Pancreas (tissue), 10 donors: ENCODE data around the gene LNPK. TPM values are rescaled to one million over a fixed set of nuclear protein-coding genes. Genes with fewer than 3 reads are reported as not detected.

Experiments
- ATAC-seq, 4 donors: fragments of 200-7000 bp; cut with Tn5 transposase; one replicate each; pipeline versions ENCODE4 v1.8.0 to v1.9.1; 2020; ENCODE audit warnings: mild to moderate bottlenecking in 4 of 4, moderate library complexity in 4 of 4
- DNase-seq, 6 donors: peaks; one replicate each; pipeline ENCODE4 v3.0.0-alpha.2; 2020
- FAIRE-seq: peaks from 2 replicates; lab custom pipeline; 2012; peaks lifted over from hg19 to GRCh38; lab: Jason Lieb, UNC
- H3K27ac ChIP-seq, 4 donors: fragments of 200-600 bp; sonication (generic); 1 replicate in 3 of 4; 2 replicates in 1 of 4; pipeline versions ENCODE4 v1.5.0 to v1.8.0; 2020
- H3K27me3 ChIP-seq, 4 donors: fragments of 200-600 bp; one replicate each; pipeline ENCODE4 v1.8.0; 2021
- H3K36me3 ChIP-seq, 3 donors: fragments of 200-600 bp; sonication (generic) in 1 of 3; one replicate each; pipeline versions ENCODE4 v1.5.0 to v1.8.0; 2020 to 2021
- H3K4me1 ChIP-seq, 3 donors: fragments of 200-600 bp; one replicate each; pipeline ENCODE4 v1.8.0; 2021
- H3K4me3 ChIP-seq, 4 donors: fragments of 200-600 bp; sonication (generic) in 2 of 4; one replicate each; pipeline versions ENCODE4 v1.5.0 to v1.8.0; 2020 to 2021
- H3K9me3 ChIP-seq, 4 donors: fragments of 200-600 bp; one replicate each; pipeline ENCODE4 v1.8.0; 2021
- WGBS, 2 donors: extraction: QIAGEN DNeasy Blood & Tissue Kit; methylation state at CpG; one replicate each; pipeline ENCODE4 v1.1.7; 2013; 5-methylcytosine and 5-hydroxymethylcytosine counted together
- intact Hi-C, 3 donors: fragments of 100-400 bp; cut with DNase I; formaldehyde crosslinking; loops; one replicate each; pipeline versions ENCODE4 v1.11.1 to v1.14.2; 2022
- polyA plus RNA-seq, 2 donors: library from polyadenylated mRNA; stranded (reverse); fragments of 200-250 nt; gene quantifications; one replicate each; pipeline ENCODE4 v1.2.3, GENCODE V29; 2013
- total RNA-seq, 6 donors: library from RNA; stranded (reverse); fragmentation: NEBNext Ultra II Directional in 4 of 6; extraction: Animal tissue kit (Norgen Biotek cat#: 25700) in 4 of 6; gene quantifications; one replicate each; pipeline versions ENCODE4 v1.2.1 to v1.2.4, GENCODE V29; 2021 to 2023
- TF ChIP-seq, protein P1 (sequence below), 4 donors: fragments of 200-600 bp; sonication (generic) in 3 of 4; IDR thresholded peaks; one replicate each; pipeline versions ENCODE4 v1.5.0 to v1.8.0; 2021; ENCODE audit warnings: antibody characterized with exemption in 4 of 4
- donor health status: healthy with polysubstance abuse.
- donor health status: DM: no; HTN: no; CAD: no; lungs with moderate emphysema.
- donor health status: DM: no; HTN: no; CAD: no.
- donor health status: control.
- donor health status: control.
- donor health status: Bipolar disorder and iron deficiency.
- donor health status: DM: yes; HTN: yes; CAD: no.
- donor health status: DM: no; HTN: no; CAD: no.
- donor health status: DM: no; HTN: no; CAD: no.
- donor health status: DM: yes; HTN: yes; CAD: no.

LNPK gene
- total and polyA plus RNA-seq, 8 donors: 1.3 to 14.8 (median 8.3) TPM

DNA sequence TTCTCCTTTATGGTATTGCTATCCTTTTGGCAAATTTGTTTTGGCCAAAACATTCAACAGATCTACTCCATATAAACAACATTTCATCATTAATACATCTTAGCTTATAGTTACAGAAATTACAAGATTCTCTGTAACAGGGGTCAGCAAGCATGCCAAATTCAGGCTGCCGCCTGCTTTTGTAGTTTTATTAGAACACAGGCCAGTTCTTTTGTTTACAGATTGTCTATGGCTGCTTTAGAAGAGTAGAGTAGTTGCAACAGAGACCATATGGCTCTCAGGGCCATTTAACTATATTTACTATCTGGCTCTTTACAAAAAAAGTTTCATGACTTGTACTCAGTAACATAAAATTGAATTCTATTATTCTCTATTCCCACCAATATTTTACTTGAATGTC is 53.9 kb downstream of the LNPK start:
- H3K9me3 ChIP-seq: no peaks in the 10 kb centered on the region
- H3K4me1 ChIP-seq: no peaks in the 10 kb centered on the region
- no peak for ATAC-seq
- no peaks in the 10 kb centered on the region for H3K36me3 ChIP-seq
- intact Hi-C loops: no loop called here
- H3K27me3 ChIP-seq: no peaks in the 10 kb centered on the region
- no peak for DNase-seq
- H3K4me3 ChIP-seq: no peak overlapping the region
- H3K27ac ChIP-seq: no peak overlapping the region
- TF ChIP-seq, protein P1, sequence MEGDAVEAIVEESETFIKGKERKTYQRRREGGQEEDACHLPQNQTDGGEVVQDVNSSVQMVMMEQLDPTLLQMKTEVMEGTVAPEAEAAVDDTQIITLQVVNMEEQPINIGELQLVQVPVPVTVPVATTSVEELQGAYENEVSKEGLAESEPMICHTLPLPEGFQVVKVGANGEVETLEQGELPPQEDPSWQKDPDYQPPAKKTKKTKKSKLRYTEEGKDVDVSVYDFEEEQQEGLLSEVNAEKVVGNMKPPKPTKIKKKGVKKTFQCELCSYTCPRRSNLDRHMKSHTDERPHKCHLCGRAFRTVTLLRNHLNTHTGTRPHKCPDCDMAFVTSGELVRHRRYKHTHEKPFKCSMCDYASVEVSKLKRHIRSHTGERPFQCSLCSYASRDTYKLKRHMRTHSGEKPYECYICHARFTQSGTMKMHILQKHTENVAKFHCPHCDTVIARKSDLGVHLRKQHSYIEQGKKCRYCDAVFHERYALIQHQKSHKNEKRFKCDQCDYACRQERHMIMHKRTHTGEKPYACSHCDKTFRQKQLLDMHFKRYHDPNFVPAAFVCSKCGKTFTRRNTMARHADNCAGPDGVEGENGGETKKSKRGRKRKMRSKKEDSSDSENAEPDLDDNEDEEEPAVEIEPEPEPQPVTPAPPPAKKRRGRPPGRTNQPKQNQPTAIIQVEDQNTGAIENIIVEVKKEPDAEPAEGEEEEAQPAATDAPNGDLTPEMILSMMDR (IDR thresholded peaks at IDR 0.05): no peak
- FAIRE-seq: no peak
- 92 to 94% methylated on average over 1 of the region's 1 CpG for WGBS, 2 donors

DNA sequence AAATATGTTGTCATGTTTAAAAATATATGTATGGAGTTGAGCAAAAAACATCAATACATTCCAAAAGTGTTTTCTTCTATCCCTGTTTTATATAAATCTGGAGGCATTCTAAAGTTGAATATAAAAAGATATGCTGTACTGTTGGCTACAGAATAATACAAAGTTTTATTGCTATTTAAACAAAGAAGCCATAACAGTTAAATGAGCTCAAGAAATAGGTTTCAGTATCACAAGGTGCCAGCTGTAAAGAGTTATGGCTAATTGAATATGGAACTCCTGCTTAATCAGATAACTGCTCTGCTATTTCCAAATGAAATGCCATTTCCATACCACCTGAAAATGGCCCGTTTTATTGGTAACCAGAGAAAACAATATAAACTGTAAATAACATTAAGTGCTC is 55.0 kb downstream of the LNPK start:
- no peaks in the 10 kb centered on the region for H3K36me3 ChIP-seq
- H3K27ac ChIP-seq: no peak overlapping the region
- DNase-seq (no peak), ATAC-seq (no peak), FAIRE-seq (no peak)
- TF ChIP-seq, protein P1 (IDR thresholded peaks at IDR 0.05): no peak
- WGBS, 2 donors: 85 to 88% methylated on average over 1 of the region's 1 CpG
- H3K4me1 ChIP-seq: no peaks in the 10 kb centered on the region
- H3K9me3 ChIP-seq: no peaks in the 10 kb centered on the region
- intact Hi-C loops: no loop called here
- no peak overlapping the region for H3K4me3 ChIP-seq
- no peaks in the 10 kb centered on the region for H3K27me3 ChIP-seq

DNA sequence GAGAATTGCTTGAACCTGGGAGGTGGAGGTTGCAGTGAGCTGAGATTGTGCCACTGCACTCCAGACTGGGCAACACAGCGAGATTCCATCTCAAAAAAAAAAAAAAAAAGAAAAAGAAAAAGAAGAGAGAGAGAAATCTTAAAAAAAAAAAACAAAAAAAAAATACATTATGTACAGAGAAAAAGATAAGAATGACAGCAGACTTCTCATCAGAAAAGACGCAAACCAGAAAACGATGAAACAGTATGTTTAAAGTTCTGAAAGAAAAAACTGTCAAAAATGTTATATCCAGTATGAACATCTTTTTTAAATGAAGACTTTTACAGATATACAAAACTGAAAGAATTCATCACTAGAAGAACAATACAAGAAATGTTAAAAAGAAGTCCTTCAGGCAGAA is 60.4 kb downstream of the LNPK start:
- intact Hi-C loops: no loop called here
- no peak for FAIRE-seq

DNA sequence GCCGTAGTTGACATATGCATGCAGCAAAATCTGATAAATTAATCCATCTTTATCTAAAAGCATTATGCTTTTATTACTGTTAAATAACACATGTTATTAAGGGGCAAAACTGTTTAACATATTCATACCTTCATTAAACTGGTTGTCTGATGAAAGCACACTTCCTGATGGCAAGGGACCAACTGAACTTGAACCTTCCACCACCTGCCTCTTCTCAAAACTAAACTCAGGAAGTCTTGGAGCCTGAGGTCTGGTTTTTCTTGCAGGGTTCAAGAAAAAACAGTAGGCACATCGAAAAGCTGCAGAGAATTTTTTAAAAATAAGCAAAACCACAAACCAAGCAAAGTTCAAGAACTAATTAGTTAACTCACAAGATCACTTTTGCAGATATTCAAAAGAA is 64.9 kb downstream of the LNPK start:
- no peaks in the 10 kb centered on the region for H3K9me3 ChIP-seq
- FAIRE-seq: no peak
- TF ChIP-seq, protein P1 (IDR thresholded peaks at IDR 0.05): no peak
- peaks cover 0 to 7% (median 0%) of the 10 kb centered on the region in 3 donors for H3K36me3 ChIP-seq
- WGBS, 2 donors: 92 to 94% methylated on average over 2 of the region's 2 CpGs
- no peaks in the 10 kb centered on the region for H3K4me1 ChIP-seq
- ATAC-seq: no peak
- H3K27ac ChIP-seq: no peak overlapping the region
- no peaks in the 10 kb centered on the region for H3K27me3 ChIP-seq
- H3K4me3 ChIP-seq: no peak overlapping the region
- DNase-seq: no peak
- intact Hi-C loops: no loop called here

More for the DNA sequence above, 60.4 kb downstream of the LNPK start:
- TF ChIP-seq, protein P1 (IDR thresholded peaks at IDR 0.05): no peak
- Histone ChIP-seq H3K4me1 (no peaks in the 10 kb centered on the region), H3K27me3 (no peaks in the 10 kb centered on the region), H3K36me3 (no peaks in the 10 kb centered on the region), H3K27ac (no peak overlapping the region), H3K9me3 (no peaks in the 10 kb centered on the region), H3K4me3 (no peak overlapping the region)
- ATAC-seq (no peak), DNase-seq (no peak)
- WGBS, 2 donors: 98 to 99% methylated on average over 3 of the region's 3 CpGs

DNA sequence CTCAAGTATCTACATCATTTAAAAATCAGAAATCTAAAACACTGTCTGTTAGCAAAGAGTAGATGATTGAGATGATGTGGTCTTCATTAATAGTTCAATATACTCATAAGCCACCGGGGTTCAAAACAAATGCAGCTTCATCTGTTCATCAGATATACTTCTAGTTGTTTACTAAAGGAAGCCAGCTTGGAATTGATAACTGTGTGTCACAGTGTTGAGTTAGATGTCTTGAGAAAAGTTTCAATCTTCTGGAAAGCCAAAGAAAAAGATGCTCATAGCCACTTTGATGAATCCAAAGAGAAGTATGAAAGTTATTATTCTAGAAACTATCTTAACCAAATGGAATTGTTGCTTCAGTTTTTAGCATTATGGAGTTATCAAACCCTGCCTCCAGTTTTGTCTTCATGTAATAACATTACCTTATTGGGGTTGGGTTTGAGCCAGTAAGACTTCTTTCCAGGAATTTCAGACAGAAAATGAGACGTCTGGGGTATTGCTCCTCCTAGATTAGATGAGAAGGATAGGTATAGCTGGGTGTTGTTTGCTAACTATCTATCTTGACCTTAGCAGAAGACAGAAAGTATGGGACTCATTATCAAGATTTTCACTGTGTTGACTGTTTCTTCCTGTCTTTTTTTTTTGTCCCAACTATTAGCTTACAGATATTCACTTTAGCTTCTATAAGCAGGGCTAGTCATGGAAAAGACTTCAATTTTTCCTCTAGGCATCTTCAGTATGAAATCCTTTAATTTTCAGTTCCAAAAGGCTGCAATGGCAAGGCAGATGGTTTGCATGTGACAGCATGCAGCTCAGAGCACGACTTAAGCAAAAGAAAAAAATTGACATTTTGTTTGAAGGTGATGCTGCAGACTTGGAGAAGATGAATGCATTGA is 66.5 kb downstream of the LNPK start:
- Histone ChIP-seq H3K4me1 (no peaks in the 10 kb centered on the region), H3K27ac (no peak overlapping the region), H3K4me3 (no peak overlapping the region), H3K27me3 (no peaks in the 10 kb centered on the region), H3K36me3 (peaks cover 0 to 7% (median 0%) of the 10 kb centered on the region in 3 donors), H3K9me3 (no peaks in the 10 kb centered on the region)
- FAIRE-seq: no peak
- no peak for DNase-seq
- intact Hi-C loops: no loop called here
- ATAC-seq: no peak
- TF ChIP-seq, protein P1 (IDR thresholded peaks at IDR 0.05): no peak
- WGBS, 2 donors: 82 to 84% methylated on average over 3 of the region's 3 CpGs
